Liver (tissue), 3 donors: ENCODE data around the gene MCF2L.

Source experiments
- NR2F2 ChIP-seq: IDR thresholded peaks from 2 replicates; pipeline ENCODE4 v1.6.1; 2016; ENCODE audit warnings: antibody characterized with exemption
- TF ChIP-seq, protein P1 (sequence below): fragments of 150-350 bp; IDR thresholded peaks from 2 replicates; pipeline ENCODE4 v1.5.1; 2017; ENCODE audit warnings: improper control_type of control experiment, low read depth, low read length; ENCODE audit not compliant: missing input control
- donor health status: healthy.
- donor health status: healthy.

DNA sequence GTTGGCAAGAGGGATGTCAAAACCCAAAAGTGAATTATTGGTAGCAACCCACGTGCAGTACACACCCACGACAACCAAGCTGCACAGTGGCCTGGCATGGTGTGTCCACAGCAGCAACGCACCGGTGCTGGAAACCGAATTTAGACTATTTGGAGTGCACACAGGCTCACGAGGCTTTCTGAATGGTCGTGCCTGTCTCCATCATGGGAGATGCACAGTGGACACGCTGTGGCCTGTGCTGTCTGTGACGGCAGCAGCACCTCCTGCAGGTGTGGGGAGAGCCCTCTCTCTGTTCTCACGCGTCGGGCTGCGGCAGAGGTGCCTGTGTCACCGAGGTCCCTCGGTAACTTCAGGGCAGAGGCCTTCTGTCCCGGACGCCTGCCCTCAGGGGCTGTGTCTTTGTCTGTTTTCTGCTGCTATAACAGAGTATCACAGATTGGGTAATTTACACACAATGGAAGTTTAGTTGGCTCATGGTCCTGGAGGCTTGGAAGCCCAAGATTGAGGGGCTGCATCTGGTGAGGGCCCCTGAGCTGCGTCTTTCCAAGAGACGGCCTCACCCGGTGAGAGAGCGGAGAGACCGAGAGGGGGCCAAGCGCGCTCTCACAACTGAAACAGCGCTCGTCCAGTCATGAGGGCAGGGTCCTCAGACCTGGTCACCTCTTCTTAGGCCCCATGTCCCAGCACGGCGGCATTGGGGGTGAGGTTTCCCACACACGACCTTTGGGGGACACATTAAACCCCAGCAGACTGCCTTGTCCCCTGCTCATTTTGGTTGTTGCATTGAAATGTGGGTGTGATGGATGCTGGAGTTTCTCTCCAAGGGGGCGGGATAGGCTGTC, 9.1 kb upstream of the MCF2L start:
- TF ChIP-seq, protein P1, sequence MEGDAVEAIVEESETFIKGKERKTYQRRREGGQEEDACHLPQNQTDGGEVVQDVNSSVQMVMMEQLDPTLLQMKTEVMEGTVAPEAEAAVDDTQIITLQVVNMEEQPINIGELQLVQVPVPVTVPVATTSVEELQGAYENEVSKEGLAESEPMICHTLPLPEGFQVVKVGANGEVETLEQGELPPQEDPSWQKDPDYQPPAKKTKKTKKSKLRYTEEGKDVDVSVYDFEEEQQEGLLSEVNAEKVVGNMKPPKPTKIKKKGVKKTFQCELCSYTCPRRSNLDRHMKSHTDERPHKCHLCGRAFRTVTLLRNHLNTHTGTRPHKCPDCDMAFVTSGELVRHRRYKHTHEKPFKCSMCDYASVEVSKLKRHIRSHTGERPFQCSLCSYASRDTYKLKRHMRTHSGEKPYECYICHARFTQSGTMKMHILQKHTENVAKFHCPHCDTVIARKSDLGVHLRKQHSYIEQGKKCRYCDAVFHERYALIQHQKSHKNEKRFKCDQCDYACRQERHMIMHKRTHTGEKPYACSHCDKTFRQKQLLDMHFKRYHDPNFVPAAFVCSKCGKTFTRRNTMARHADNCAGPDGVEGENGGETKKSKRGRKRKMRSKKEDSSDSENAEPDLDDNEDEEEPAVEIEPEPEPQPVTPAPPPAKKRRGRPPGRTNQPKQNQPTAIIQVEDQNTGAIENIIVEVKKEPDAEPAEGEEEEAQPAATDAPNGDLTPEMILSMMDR = no peak
- TF ChIP-seq NR2F2 = no peak
